ENCODE data around the gene TMEM30B.
A peak's percentile ranks its signal among the peaks of the same experiment; 100 is the strongest.

The TMEM30B gene

GRCh38 chr14:61280526-61281185 lies 482 bp downstream of the TMEM30B start:
- H3K9me3 ChIP-seq (ENCODE audit: insufficient read depth, low read depth, low read length) = no peaks in the 10 kb centered on the region
- no peaks in the 10 kb centered on the region for H3K36me3 ChIP-seq (ENCODE audit: insufficient read depth, low read depth, low read length)
- H3K27ac ChIP-seq (ENCODE audit: low read length) = no peak overlapping the region
- no peaks in the 10 kb centered on the region; the same call in 1 of the 2 replicates for H3K4me1 ChIP-seq (ENCODE audit: insufficient read depth, low read length)
- H3K27me3 ChIP-seq (ENCODE audit: insufficient read depth, low read length) = peaks cover 35% of the 10 kb centered on the region
- H3K4me3 ChIP-seq (ENCODE audit: low read length) = peak overlapping the region; percentile 73
- H3K9ac ChIP-seq (ENCODE audit: low read depth, low read length) = peak overlapping the region; percentile 39; the same call in 1 of the 2 replicates

GRCh38 chr14:61280092-61280525 lies 1.0 kb downstream of the TMEM30B start:
- Histone ChIP-seq H3K27ac (ENCODE audit: low read length) (no peak overlapping the region), H3K9ac (ENCODE audit: low read depth, low read length) (peak overlapping the region; percentile 39; the same call in 1 of the 2 replicates), H3K36me3 (ENCODE audit: insufficient read depth, low read depth, low read length) (no peaks in the 10 kb centered on the region), H3K9me3 (ENCODE audit: insufficient read depth, low read depth, low read length) (no peaks in the 10 kb centered on the region), H3K27me3 (ENCODE audit: insufficient read depth, low read length) (peaks cover 35% of the 10 kb centered on the region), H3K4me3 (ENCODE audit: low read length) (peak overlapping the region; percentile 73), H3K4me1 (ENCODE audit: insufficient read depth, low read length) (no peaks in the 10 kb centered on the region; the same call in 1 of the 2 replicates)

GRCh38 chr14:61279082-61279481 lies 2.1 kb downstream of the TMEM30B start:
- no peak overlapping the region for H3K9ac ChIP-seq (ENCODE audit: low read depth, low read length)
- H3K36me3 ChIP-seq (ENCODE audit: insufficient read depth, low read depth, low read length) = no peaks in the 10 kb centered on the region
- H3K4me1 ChIP-seq (ENCODE audit: insufficient read depth, low read length) = no peaks in the 10 kb centered on the region; the same call in 1 of the 2 replicates
- no peak overlapping the region for H3K27ac ChIP-seq (ENCODE audit: low read length)
- peaks cover 35% of the 10 kb centered on the region for H3K27me3 ChIP-seq (ENCODE audit: insufficient read depth, low read length)
- H3K9me3 ChIP-seq (ENCODE audit: insufficient read depth, low read depth, low read length) = no peaks in the 10 kb centered on the region
- H3K4me3 ChIP-seq (ENCODE audit: low read length) = no peak overlapping the region

- H3K4me1 ChIP-seq (ENCODE audit: insufficient read depth, low read length) = no peaks in the 10 kb centered on the region; the same call in 1 of the 2 replicates
- peaks cover 35% of the 10 kb centered on the region for H3K27me3 ChIP-seq (ENCODE audit: insufficient read depth, low read length)
- H3K27ac ChIP-seq (ENCODE audit: low read length) = no peak overlapping the region
- no peak overlapping the region for H3K9ac ChIP-seq (ENCODE audit: low read depth, low read length)
- H3K36me3 ChIP-seq (ENCODE audit: insufficient read depth, low read depth, low read length) = no peaks in the 10 kb centered on the region
- no peaks in the 10 kb centered on the region for H3K9me3 ChIP-seq (ENCODE audit: insufficient read depth, low read depth, low read length)
- H3K4me3 ChIP-seq (ENCODE audit: low read length) = no peak overlapping the region
Observed at GRCh38 chr14:61277784-61278183, 3.4 kb downstream of the TMEM30B start.

GRCh38 chr14:61277232-61277631 lies 3.9 kb downstream of the TMEM30B start:
- Histone ChIP-seq H3K4me3 (ENCODE audit: low read length) (no peak overlapping the region), H3K4me1 (ENCODE audit: insufficient read depth, low read length) (no peaks in the 10 kb centered on the region; the same call in 1 of the 2 replicates), H3K9ac (ENCODE audit: low read depth, low read length) (no peak overlapping the region), H3K27ac (ENCODE audit: low read length) (no peak overlapping the region), H3K9me3 (ENCODE audit: insufficient read depth, low read depth, low read length) (no peaks in the 10 kb centered on the region), H3K27me3 (ENCODE audit: insufficient read depth, low read length) (peaks cover 35% of the 10 kb centered on the region), H3K36me3 (ENCODE audit: insufficient read depth, low read depth, low read length) (no peaks in the 10 kb centered on the region)

- Histone ChIP-seq H3K27ac (ENCODE audit: low read length) (no peak overlapping the region), H3K9me3 (ENCODE audit: insufficient read depth, low read depth, low read length) (no peaks in the 10 kb centered on the region), H3K36me3 (ENCODE audit: insufficient read depth, low read depth, low read length) (no peaks in the 10 kb centered on the region), H3K27me3 (ENCODE audit: insufficient read depth, low read length) (peaks cover 9% of the 10 kb centered on the region), H3K4me3 (ENCODE audit: low read length) (no peak overlapping the region), H3K4me1 (ENCODE audit: insufficient read depth, low read length) (no peaks in the 10 kb centered on the region), H3K9ac (ENCODE audit: low read depth, low read length) (no peak overlapping the region)
Observed at GRCh38 chr14:61271552-61271951, 9.6 kb downstream of the TMEM30B start.

GRCh38 chr14:61270714-61271113 lies 10.4 kb downstream of the TMEM30B start:
- no peaks in the 10 kb centered on the region for H3K9me3 ChIP-seq (ENCODE audit: insufficient read depth, low read depth, low read length)
- H3K27me3 ChIP-seq (ENCODE audit: insufficient read depth, low read length) = peaks cover 9% of the 10 kb centered on the region
- no peaks in the 10 kb centered on the region for H3K36me3 ChIP-seq (ENCODE audit: insufficient read depth, low read depth, low read length)
- no peaks in the 10 kb centered on the region for H3K4me1 ChIP-seq (ENCODE audit: insufficient read depth, low read length)
- no peak overlapping the region for H3K4me3 ChIP-seq (ENCODE audit: low read length)
- H3K9ac ChIP-seq (ENCODE audit: low read depth, low read length) = no peak overlapping the region
- no peak overlapping the region for H3K27ac ChIP-seq (ENCODE audit: low read length)

GRCh38 chr14:61269321-61270083 lies 11.6 kb downstream of the TMEM30B start:
- Histone ChIP-seq H3K36me3 (ENCODE audit: insufficient read depth, low read depth, low read length) (no peaks in the 10 kb centered on the region), H3K27ac (ENCODE audit: low read length) (no peak overlapping the region), H3K9me3 (ENCODE audit: insufficient read depth, low read depth, low read length) (no peaks in the 10 kb centered on the region), H3K4me3 (ENCODE audit: low read length) (peak overlapping the region; percentile 54), H3K27me3 (ENCODE audit: insufficient read depth, low read length) (peaks cover 9% of the 10 kb centered on the region), H3K9ac (ENCODE audit: low read depth, low read length) (no peak overlapping the region), H3K4me1 (ENCODE audit: insufficient read depth, low read length) (no peaks in the 10 kb centered on the region)

GRCh38 chr14:61268812-61269211 lies 12.3 kb downstream of the TMEM30B start:
- Histone ChIP-seq H3K4me3 (ENCODE audit: low read length) (no peak overlapping the region), H3K9me3 (ENCODE audit: insufficient read depth, low read depth, low read length) (no peaks in the 10 kb centered on the region), H3K27ac (ENCODE audit: low read length) (no peak overlapping the region), H3K27me3 (ENCODE audit: insufficient read depth, low read length) (peaks cover 9% of the 10 kb centered on the region), H3K36me3 (ENCODE audit: insufficient read depth, low read depth, low read length) (no peaks in the 10 kb centered on the region), H3K9ac (ENCODE audit: low read depth, low read length) (no peak overlapping the region), H3K4me1 (ENCODE audit: insufficient read depth, low read length) (no peaks in the 10 kb centered on the region)

GRCh38 chr14:61266891-61267740 lies 14.0 kb downstream of the TMEM30B start:
- no peak overlapping the region for H3K9ac ChIP-seq (ENCODE audit: low read depth, low read length)
- H3K9me3 ChIP-seq (ENCODE audit: insufficient read depth, low read depth, low read length) = no peaks in the 10 kb centered on the region
- no peaks in the 10 kb centered on the region for H3K36me3 ChIP-seq (ENCODE audit: insufficient read depth, low read depth, low read length)
- H3K4me1 ChIP-seq (ENCODE audit: insufficient read depth, low read length) = no peaks in the 10 kb centered on the region
- H3K4me3 ChIP-seq (ENCODE audit: low read length) = no peak overlapping the region
- no peak overlapping the region for H3K27ac ChIP-seq (ENCODE audit: low read length)
- H3K27me3 ChIP-seq (ENCODE audit: insufficient read depth, low read length) = peaks cover 9% of the 10 kb centered on the region

GRCh38 chr14:61266436-61266835 lies 14.7 kb downstream of the TMEM30B start:
- H3K27me3 ChIP-seq (ENCODE audit: insufficient read depth, low read length) = peaks cover 9% of the 10 kb centered on the region
- H3K9me3 ChIP-seq (ENCODE audit: insufficient read depth, low read depth, low read length) = no peaks in the 10 kb centered on the region
- H3K9ac ChIP-seq (ENCODE audit: low read depth, low read length) = no peak overlapping the region
- H3K36me3 ChIP-seq (ENCODE audit: insufficient read depth, low read depth, low read length) = no peaks in the 10 kb centered on the region
- H3K4me1 ChIP-seq (ENCODE audit: insufficient read depth, low read length) = no peaks in the 10 kb centered on the region
- H3K27ac ChIP-seq (ENCODE audit: low read length) = no peak overlapping the region
- H3K4me3 ChIP-seq (ENCODE audit: low read length) = no peak overlapping the region
